NB4 (cell line): ENCODE data around the gene RGS14.
"Not testable (repeated sequence)": the region's sequence is repeated elsewhere in the genome, so short reads cannot be mapped to it uniquely, and the experiment has no call there.

Experiments
- DNase-seq: peaks from one replicate; pipeline ENCODE4 v3.0.0; 2010; ENCODE audit warnings: low read depth
- H3K4me3 ChIP-seq: one replicate; pipeline ENCODE4 v1.5.1; 2011; ENCODE audit warnings: mild to moderate bottlenecking, low read depth, low read length, moderate library complexity
- MYC ChIP-seq: IDR thresholded peaks from 2 replicates; pipeline ENCODE4 v1.6.1; 2011; ENCODE audit warnings: low read depth, low read length
- POLR2A ChIP-seq: IDR thresholded peaks from 2 replicates; pipeline ENCODE4 v1.6.1; 2011; ENCODE audit warnings: mild to moderate bottlenecking; ENCODE audit not compliant: insufficient read length; ENCODE audit errors: extremely low read depth
- TF ChIP-seq, protein P1 (sequence below): IDR thresholded peaks from one replicate; pipeline ENCODE4 v1.5.1; 2012; ENCODE audit warnings: low read depth, low read length
- TF ChIP-seq, protein P2 (sequence below): IDR thresholded peaks from 2 replicates; pipeline ENCODE4 v1.6.1; 2011; ENCODE audit warnings: low read depth, low read length

The RGS14 gene

DNA sequence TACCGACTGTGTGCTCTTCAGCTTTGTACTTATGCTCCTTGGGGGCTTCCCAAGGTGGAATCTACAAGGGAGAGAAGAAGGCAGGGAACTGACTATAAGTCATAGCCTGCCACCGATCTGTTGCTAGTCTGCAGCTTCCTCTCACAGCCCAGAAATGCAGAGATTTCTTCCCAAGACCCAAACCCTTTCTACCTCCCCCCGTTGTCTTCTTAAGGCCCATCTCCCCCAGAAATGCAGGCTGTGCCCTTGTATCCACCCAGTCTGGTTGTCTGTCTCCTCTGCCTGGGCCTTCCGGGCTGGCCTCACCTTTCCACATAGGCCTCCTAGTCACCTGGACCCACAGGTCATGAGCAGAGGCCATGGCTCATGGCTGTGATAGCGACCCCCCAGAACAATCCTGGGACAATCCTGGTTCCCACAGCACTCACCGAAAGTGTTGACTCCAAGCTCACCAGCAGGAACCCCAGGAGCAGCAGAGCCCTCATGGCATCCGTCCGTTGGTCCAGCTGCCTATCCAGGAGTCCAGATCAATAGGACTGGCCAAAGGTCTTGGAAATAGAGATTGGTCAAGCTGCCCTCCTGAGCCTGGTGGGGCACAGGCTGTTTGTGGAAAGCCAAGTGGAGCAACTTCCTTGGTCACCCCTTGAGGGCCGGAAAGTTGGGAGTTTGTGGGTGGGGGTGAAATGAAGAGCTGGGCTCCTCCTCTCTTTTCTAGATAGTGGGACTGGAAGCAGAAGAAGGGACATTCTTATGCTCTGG is 51.5 kb downstream of the RGS14 start, which contains the start of gene F12:
Gene F12 (minus strand): TSS at position 522 of the 759 bp plus-strand sequence. CDS start 37 bp downstream, at position 485.
- TF ChIP-seq, protein P1, sequence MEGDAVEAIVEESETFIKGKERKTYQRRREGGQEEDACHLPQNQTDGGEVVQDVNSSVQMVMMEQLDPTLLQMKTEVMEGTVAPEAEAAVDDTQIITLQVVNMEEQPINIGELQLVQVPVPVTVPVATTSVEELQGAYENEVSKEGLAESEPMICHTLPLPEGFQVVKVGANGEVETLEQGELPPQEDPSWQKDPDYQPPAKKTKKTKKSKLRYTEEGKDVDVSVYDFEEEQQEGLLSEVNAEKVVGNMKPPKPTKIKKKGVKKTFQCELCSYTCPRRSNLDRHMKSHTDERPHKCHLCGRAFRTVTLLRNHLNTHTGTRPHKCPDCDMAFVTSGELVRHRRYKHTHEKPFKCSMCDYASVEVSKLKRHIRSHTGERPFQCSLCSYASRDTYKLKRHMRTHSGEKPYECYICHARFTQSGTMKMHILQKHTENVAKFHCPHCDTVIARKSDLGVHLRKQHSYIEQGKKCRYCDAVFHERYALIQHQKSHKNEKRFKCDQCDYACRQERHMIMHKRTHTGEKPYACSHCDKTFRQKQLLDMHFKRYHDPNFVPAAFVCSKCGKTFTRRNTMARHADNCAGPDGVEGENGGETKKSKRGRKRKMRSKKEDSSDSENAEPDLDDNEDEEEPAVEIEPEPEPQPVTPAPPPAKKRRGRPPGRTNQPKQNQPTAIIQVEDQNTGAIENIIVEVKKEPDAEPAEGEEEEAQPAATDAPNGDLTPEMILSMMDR, result no peak
- TF ChIP-seq, protein P2, sequence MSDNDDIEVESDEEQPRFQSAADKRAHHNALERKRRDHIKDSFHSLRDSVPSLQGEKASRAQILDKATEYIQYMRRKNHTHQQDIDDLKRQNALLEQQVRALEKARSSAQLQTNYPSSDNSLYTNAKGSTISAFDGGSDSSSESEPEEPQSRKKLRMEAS, result no peak
- no peak for TF ChIP-seq POLR2A
- no peak within 1 kb of the TSS for H3K4me3 ChIP-seq

DNA sequence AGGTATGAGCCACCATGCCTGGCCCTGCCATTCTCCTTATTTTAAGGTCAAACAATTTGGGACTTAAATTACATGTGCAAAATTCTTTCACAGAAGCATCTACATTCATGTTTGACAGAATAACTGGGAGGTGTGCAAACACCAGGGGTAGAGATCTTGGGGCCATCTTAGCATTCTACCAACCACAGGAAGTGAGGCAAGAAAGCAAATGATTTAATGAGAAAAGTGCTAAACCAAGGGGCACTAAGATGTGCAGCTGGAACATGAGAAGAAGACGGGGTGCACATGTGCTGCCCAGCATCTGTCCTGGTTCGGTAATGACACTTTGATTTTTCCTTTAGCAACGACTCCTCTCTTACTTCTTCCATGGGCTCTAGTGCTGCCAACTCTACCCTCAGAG is 52.9 kb downstream of the RGS14 start:
- TF ChIP-seq, protein P2, result no peak; the same call in 1 of the 2 replicates
- TF ChIP-seq POLR2A (no peak), MYC (no peak)
- TF ChIP-seq, protein P1, result no peak
- peak; percentile 59 for DNase-seq
- H3K4me3 ChIP-seq, result no peak overlapping the region

More for the DNA sequence above, 51.5 kb downstream of the RGS14 start, which contains the start of gene F12:
- no peak for DNase-seq

DNA sequence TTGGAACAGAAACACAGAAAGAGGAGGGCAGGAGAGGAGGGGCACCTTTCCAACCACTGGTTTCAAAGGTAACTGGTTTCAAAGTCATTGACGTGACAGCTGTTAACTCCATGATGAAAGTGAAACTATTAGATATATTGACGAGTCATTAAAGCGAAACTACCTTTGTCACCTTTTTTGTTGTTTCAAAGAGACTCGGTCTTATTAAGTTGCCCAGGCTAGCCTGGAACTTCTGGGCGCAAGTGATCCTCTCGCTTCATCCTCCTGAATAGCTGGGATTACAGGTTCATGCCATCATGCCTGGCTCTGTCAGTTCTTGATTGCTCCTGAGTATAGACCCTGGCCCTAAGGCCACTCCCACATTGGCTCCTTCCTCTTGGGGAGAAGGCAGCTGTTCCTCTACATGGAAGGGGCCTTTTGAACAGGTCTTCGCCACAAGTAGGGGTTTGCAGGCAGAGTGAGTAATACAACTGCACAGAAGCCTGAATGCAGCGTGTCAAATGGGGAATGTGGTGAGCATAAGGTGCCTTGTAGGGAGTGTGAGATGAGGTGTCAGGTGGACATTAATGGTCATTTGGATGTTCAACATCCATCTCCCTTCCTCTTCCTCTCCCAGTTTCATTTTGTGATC is 55.0 kb downstream of the RGS14 start:
- H3K4me3 ChIP-seq, result no peak overlapping the region
- TF ChIP-seq, protein P2, result no peak
- no peak for TF ChIP-seq MYC
- TF ChIP-seq POLR2A, result no peak
- TF ChIP-seq, protein P1, result no peak
- DNase-seq, result peak; percentile 57

DNA sequence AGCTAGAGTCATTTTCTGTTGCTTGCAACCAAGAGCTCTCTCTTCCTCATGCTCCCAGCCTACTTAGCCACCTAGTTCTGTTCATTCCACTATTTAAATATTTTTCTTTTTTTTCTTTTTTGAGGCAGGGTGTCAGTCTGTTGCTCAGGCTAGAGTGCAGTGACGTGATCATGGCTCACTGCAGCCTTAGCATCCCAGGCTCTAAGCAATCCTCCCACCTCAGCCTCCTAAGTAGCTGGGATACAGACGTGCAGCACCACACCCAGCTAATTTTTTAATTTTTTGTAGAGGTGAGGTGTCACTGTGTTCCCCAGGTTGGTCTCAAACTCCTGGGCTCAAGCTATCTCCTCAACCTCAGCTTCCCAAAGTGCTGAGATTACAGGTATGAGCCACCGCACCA is 56.8 kb downstream of the RGS14 start:
- DNase-seq, result no peak
- no peak overlapping the region for H3K4me3 ChIP-seq
- TF ChIP-seq, protein P2, result no peak
- TF ChIP-seq MYC, result no peak
- TF ChIP-seq POLR2A, result no peak
- TF ChIP-seq, protein P1, result no peak

DNA sequence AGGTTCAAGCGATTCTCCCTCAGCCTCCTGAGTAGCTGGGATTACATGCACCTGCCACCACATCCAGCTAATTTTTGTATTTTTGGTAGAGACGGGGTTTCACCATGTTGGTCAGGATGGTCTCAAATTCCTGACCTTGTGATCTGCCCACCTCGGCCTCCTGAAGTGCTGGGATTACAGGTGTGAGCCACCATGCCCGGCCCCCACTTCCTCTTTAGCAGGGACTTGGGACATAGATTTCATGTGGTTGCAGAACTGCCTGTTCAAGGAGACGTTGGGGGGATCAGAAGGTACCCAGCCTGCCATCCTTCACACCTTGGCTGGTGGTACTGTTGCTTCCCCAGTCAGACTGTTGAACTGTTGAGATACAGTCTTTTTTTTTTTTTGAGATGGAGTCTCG is 59.4 kb downstream of the RGS14 start:
- not testable (repeated sequence) for DNase-seq, H3K4me3 ChIP-seq

DNA sequence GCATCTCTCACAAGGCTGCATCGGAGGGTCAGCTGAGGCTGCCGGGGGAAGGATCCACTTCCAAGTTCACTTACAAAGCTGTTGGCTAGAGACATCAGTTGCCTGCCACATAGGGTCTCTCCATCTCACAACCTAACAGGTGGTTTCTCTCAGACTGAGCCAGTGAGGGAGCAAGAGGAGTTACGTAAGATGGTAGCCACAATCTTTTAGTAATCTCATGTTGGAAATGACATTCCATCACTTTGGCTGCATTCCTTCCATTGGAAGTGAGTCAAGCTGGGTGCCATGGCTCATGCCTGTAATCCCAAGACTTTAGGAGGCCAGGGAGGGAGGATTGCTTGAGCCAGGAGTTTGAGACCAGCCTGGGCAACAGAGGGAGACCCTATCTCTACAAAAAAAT is 61.3 kb downstream of the RGS14 start:
- TF ChIP-seq, protein P1, result no peak
- TF ChIP-seq POLR2A, result no peak
- TF ChIP-seq MYC, result no peak
- TF ChIP-seq, protein P2, result no peak
- DNase-seq, result no peak
- H3K4me3 ChIP-seq, result no peak overlapping the region

DNA sequence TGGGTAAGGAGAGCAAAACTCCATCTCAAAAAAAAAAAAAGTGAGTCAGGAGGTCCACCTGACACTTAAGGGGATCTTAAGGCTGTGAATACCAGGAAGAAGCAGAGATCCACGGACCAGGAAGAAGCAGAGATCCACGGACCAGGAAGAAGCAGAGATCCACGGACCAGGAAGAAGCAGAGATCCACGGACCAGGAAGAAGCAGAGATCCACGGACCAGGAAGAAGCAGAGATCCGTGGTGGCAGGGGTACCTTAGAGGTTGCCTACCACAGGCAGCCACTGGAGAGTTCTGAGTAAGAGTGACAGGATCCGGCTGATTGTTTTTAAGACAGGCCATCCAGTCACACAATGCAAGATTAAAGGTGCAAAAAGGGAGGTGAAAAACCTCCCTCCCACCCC is 62.7 kb downstream of the RGS14 start:
- H3K4me3 ChIP-seq, DNase-seq: not testable (repeated sequence)
